Thymus (tissue), 11 donors: ENCODE data around the gene GPC6. TPM values are rescaled to one million over a fixed set of nuclear protein-coding genes. Genes with fewer than 3 reads are reported as not detected.

Source experiments
- DNase-seq, 9 donors: peaks; one replicate each; pipeline ENCODE4 v3.0.0-alpha.2; 2013; ENCODE audit warnings: low spot score in 9 of 9, low read depth in 6 of 9, missing footprints in 1 of 9
- H3K27ac ChIP-seq, 2 donors: one replicate each; pipeline ENCODE4 v1.5.1; 2013; ENCODE audit warnings: control low read depth in 1 of 2, low read depth in 1 of 2, low read length in 1 of 2, mild to moderate bottlenecking in 1 of 2, moderate library complexity in 1 of 2
- H3K27me3 ChIP-seq, 2 donors: one replicate each; pipeline ENCODE4 v1.5.1; 2013; ENCODE audit warnings: low read length in 1 of 2; ENCODE audit not compliant: control insufficient read depth in 2 of 2, insufficient read depth in 1 of 2
- H3K36me3 ChIP-seq, 2 donors: one replicate each; pipeline ENCODE4 v1.5.1; 2013; ENCODE audit warnings: low read length in 1 of 2, mild to moderate bottlenecking in 1 of 2, moderate library complexity in 1 of 2; ENCODE audit not compliant: control insufficient read depth in 2 of 2, insufficient read depth in 2 of 2
- H3K4me1 ChIP-seq, 2 donors: one replicate each; pipeline ENCODE4 v1.5.1; 2013; ENCODE audit warnings: low read length in 2 of 2; ENCODE audit not compliant: control insufficient read depth in 2 of 2, insufficient read depth in 2 of 2
- H3K4me3 ChIP-seq, 2 donors: one replicate each; pipeline ENCODE4 v1.5.1; 2013; ENCODE audit warnings: low read length in 2 of 2, control low read depth in 1 of 2, mild to moderate bottlenecking in 1 of 2
- H3K9me3 ChIP-seq, 2 donors: one replicate each; pipeline ENCODE4 v1.5.1; 2013; ENCODE audit warnings: low read length in 1 of 2, mild to moderate bottlenecking in 1 of 2; ENCODE audit not compliant: control insufficient read depth in 2 of 2, insufficient read depth in 1 of 2
- WGBS: extraction: QIAGEN DNeasy Blood & Tissue Kit; methylation state at CpG from one replicate; pipeline ENCODE4 v1.1.7; 2013; 5-methylcytosine and 5-hydroxymethylcytosine counted together
- polyA plus RNA-seq: library from polyadenylated mRNA; stranded (reverse); fragments of 200-250 nt; gene quantifications from one replicate; pipeline ENCODE4 v1.2.3, GENCODE V29; 2013
- total RNA-seq: library from RNA; stranded (reverse); fragments of 120-200 nt; gene quantifications from one replicate; pipeline ENCODE4 v1.2.4, GENCODE V29; 2013
- donor health status: healthy.

Gene GPC6
- total and polyA plus RNA-seq, 2 donors, result 1.1 to 6.9 TPM

GRCh38 chr13:93788456-93788855, 561.8 kb downstream of the GPC6 start:
- no peaks in the 10 kb centered on the region for H3K36me3 ChIP-seq
- no peak for DNase-seq
- H3K9me3 ChIP-seq, result no peaks in the 10 kb centered on the region
- no peaks in the 10 kb centered on the region for H3K4me1 ChIP-seq
- 98% methylated on average over 2 of the region's 2 CpGs for WGBS
- H3K27ac ChIP-seq, result no peak overlapping the region
- H3K27me3 ChIP-seq, result no peaks in the 10 kb centered on the region
- no peak overlapping the region for H3K4me3 ChIP-seq

GRCh38 chr13:93789058-93789457, 562.5 kb downstream of the GPC6 start:
- DNase-seq, result no peak
- no peak overlapping the region for H3K4me3 ChIP-seq
- no peaks in the 10 kb centered on the region for H3K4me1 ChIP-seq
- no peak overlapping the region for H3K27ac ChIP-seq
- no peaks in the 10 kb centered on the region for H3K27me3 ChIP-seq
- H3K9me3 ChIP-seq, result no peaks in the 10 kb centered on the region
- H3K36me3 ChIP-seq, result no peaks in the 10 kb centered on the region
- WGBS, result 79% methylated on average over 2 of the region's 2 CpGs

- Histone ChIP-seq H3K27me3 (no peaks in the 10 kb centered on the region), H3K36me3 (no peaks in the 10 kb centered on the region), H3K4me1 (no peaks in the 10 kb centered on the region), H3K4me3 (no peak overlapping the region), H3K27ac (no peak overlapping the region), H3K9me3 (no peaks in the 10 kb centered on the region)
- no peak for DNase-seq
- 79% methylated on average over 3 of the region's 3 CpGs for WGBS
Observed at GRCh38 chr13:93794197-93794885, 567.7 kb downstream of the GPC6 start.

- Histone ChIP-seq H3K27ac (no peak overlapping the region), H3K4me3 (no peak overlapping the region), H3K36me3 (no peaks in the 10 kb centered on the region), H3K4me1 (no peaks in the 10 kb centered on the region), H3K27me3 (no peaks in the 10 kb centered on the region), H3K9me3 (no peaks in the 10 kb centered on the region)
- WGBS, result 69% methylated on average over 2 of the region's 2 CpGs
- no peak for DNase-seq
Observed at GRCh38 chr13:93797463-93797862, 570.9 kb downstream of the GPC6 start.

- no peak for DNase-seq
- WGBS, result 95% methylated on average over 3 of the region's 3 CpGs
- Histone ChIP-seq H3K27ac (no peak overlapping the region), H3K4me1 (no peaks in the 10 kb centered on the region), H3K27me3 (no peaks in the 10 kb centered on the region), H3K4me3 (no peak overlapping the region), H3K9me3 (no peaks in the 10 kb centered on the region), H3K36me3 (no peaks in the 10 kb centered on the region)
Observed at GRCh38 chr13:93800342-93800741, 573.7 kb downstream of the GPC6 start.

- WGBS, result 80% methylated on average over 2 of the region's 2 CpGs
Observed at GRCh38 chr13:93805736-93806135, 579.1 kb downstream of the GPC6 start.

GRCh38 chr13:93806861-93807260, 580.3 kb downstream of the GPC6 start:
- Histone ChIP-seq H3K27ac (no peak overlapping the region), H3K27me3 (no peaks in the 10 kb centered on the region), H3K9me3 (no peaks in the 10 kb centered on the region), H3K36me3 (no peaks in the 10 kb centered on the region), H3K4me1 (no peaks in the 10 kb centered on the region), H3K4me3 (no peak overlapping the region)
- no peak for DNase-seq
- WGBS, result 58% methylated on average over 1 of the region's 1 CpG

More at GRCh38 chr13:93805736-93806135, 579.1 kb downstream of the GPC6 start:
- no peak for DNase-seq
- H3K27me3 ChIP-seq, result no peaks in the 10 kb centered on the region
- H3K9me3 ChIP-seq, result no peaks in the 10 kb centered on the region
- no peak overlapping the region for H3K4me3 ChIP-seq
- no peak overlapping the region for H3K27ac ChIP-seq
- H3K4me1 ChIP-seq, result no peaks in the 10 kb centered on the region
- H3K36me3 ChIP-seq, result no peaks in the 10 kb centered on the region

- Histone ChIP-seq H3K4me1 (no peaks in the 10 kb centered on the region), H3K36me3 (no peaks in the 10 kb centered on the region), H3K27me3 (no peaks in the 10 kb centered on the region), H3K4me3 (no peak overlapping the region), H3K27ac (no peak overlapping the region), H3K9me3 (no peaks in the 10 kb centered on the region)
- DNase-seq, result no peak
- 77% methylated on average over 4 of the region's 4 CpGs for WGBS
Observed at GRCh38 chr13:93810264-93810663, 583.7 kb downstream of the GPC6 start.

- Histone ChIP-seq H3K9me3 (no peaks in the 10 kb centered on the region), H3K27ac (no peak overlapping the region), H3K36me3 (no peaks in the 10 kb centered on the region), H3K4me3 (no peak overlapping the region), H3K27me3 (no peaks in the 10 kb centered on the region), H3K4me1 (no peaks in the 10 kb centered on the region)
- DNase-seq, result no peak
- WGBS, result 93% methylated on average over 3 of the region's 3 CpGs
Observed at GRCh38 chr13:93811071-93811737, 584.6 kb downstream of the GPC6 start.
